Endothelial cell of umbilical vein (primary cell): Measurements from ENCODE around the gene SEC31A. TPM values are rescaled to one million over a fixed set of nuclear protein-coding genes. Genes with fewer than 3 reads are reported as not detected.
A peak's percentile ranks its signal among the peaks of the same experiment; 100 is the strongest.

Source experiments
- BruUV-seq: library from RNA; stranded (reverse); fragments of 400-500 nt; replicated peaks from 2 replicates; lab custom pipeline; 2021; lab: Mats Ljungman, UMichigan
- CTCF ChIA-PET: fragments of 300-600, 350-600 bp; sonication (Branson Sonifier 250); formaldehyde crosslinking; loops from one replicate; lab custom pipeline; 2021; ENCODE audit warnings: antibody characterized with exemption, inconsistent platforms; lab: Charles Lee
- POLR2A ChIA-PET: fragments of 300-600, 350-600 bp; sonication (Branson Sonifier 250); formaldehyde crosslinking; loops from one replicate; lab custom pipeline; 2021; ENCODE audit warnings: antibody characterized with exemption, inconsistent platforms; lab: Charles Lee
- DNase-seq: peaks from one replicate; pipeline ENCODE4 v3.0.0-alpha.2; 2011; ENCODE audit warnings: low read depth, low spot score
- FAIRE-seq: peaks from 2 replicates; lab custom pipeline; 2011; peaks lifted over from hg19 to GRCh38; lab: Jason Lieb, UNC
- H2AFZ ChIP-seq: 2 replicates; pipeline ENCODE4 v1.6.0; 2012; ENCODE audit warnings: low read depth, low read length, control low read depth, inconsistent platforms
- H3K27ac ChIP-seq: 2 replicates; pipeline ENCODE4 v1.5.1; 2011; ENCODE audit warnings: low read depth, mild to moderate bottlenecking, control low read depth, low read length, moderate library complexity; ENCODE audit not compliant: insufficient read depth
- H3K27me3 ChIP-seq, 2 experiments: 2 replicates each; pipeline versions ENCODE4 v1.6.0 to v1.6.1; 2011; ENCODE audit warnings: low read length in 2 of 2, mixed read lengths in 1 of 2; ENCODE audit not compliant: control insufficient read depth in 2 of 2, insufficient read depth in 2 of 2
- H3K36me3 ChIP-seq, 2 experiments: 2 replicates in 1 of 2; 3 replicates in 1 of 2; pipeline ENCODE4 v1.5.1; 2011; ENCODE audit warnings: low read length in 2 of 2, mild to moderate bottlenecking in 1 of 2, moderate library complexity in 1 of 2; ENCODE audit not compliant: control insufficient read depth in 2 of 2, insufficient read depth in 2 of 2; ENCODE audit errors: extremely low read depth in 1 of 2
- H3K4me1 ChIP-seq: 3 replicates; pipeline ENCODE4 v1.5.1; 2011; ENCODE audit warnings: mild to moderate bottlenecking, low read length; ENCODE audit not compliant: control insufficient read depth, insufficient read depth; ENCODE audit errors: extremely low read depth
- H3K4me2 ChIP-seq: 2 replicates; pipeline ENCODE4 v1.6.1; 2011; ENCODE audit warnings: low read length, control low read depth, mixed read lengths; ENCODE audit not compliant: insufficient read depth
- H3K4me3 ChIP-seq, 3 experiments: fragments of 200-600 bp in 1 of 3; sonication (generic), shearing (Covaris generic) in 1 of 3; replicated peaks in 1 of 3; 2 replicates each; pipeline ENCODE4 v1.5.1; 2011 to 2016; ENCODE audit warnings: control low read depth in 3 of 3, low read length in 3 of 3, mild to moderate bottlenecking in 2 of 3, inconsistent platforms in 1 of 3, low read depth in 1 of 3, moderate library complexity in 1 of 3; ENCODE audit not compliant: insufficient read depth in 1 of 3
- H3K79me2 ChIP-seq: 2 replicates; pipeline ENCODE4 v1.6.0; 2012; ENCODE audit warnings: low read length, inconsistent platforms; ENCODE audit not compliant: control insufficient read depth, insufficient read depth
- H3K9ac ChIP-seq: replicated peaks from 2 replicates; pipeline ENCODE3; 2011; ENCODE audit warnings: low read length, control low read depth; ENCODE audit not compliant: insufficient read depth; ENCODE audit errors: extremely low read depth
- H3K9me1 ChIP-seq: replicated peaks from 3 replicates; pipeline ENCODE4 v1.6.0; 2011; ENCODE audit warnings: mild to moderate bottlenecking, low read length; ENCODE audit not compliant: control insufficient read depth, insufficient read depth; ENCODE audit errors: extremely low read depth
- H3K9me3 ChIP-seq: replicated peaks from 2 replicates; pipeline ENCODE4 v1.5.1; 2012; ENCODE audit warnings: low read length, inconsistent platforms; ENCODE audit not compliant: control insufficient read depth, insufficient read depth
- H4K20me1 ChIP-seq: replicated peaks from 2 replicates; pipeline ENCODE3; 2011; ENCODE audit warnings: mild to moderate bottlenecking, low read length; ENCODE audit not compliant: control insufficient read depth, insufficient read depth; ENCODE audit errors: extremely low read depth
- EZH2 ChIP-seq: IDR thresholded peaks from 2 replicates; pipeline ENCODE4 v1.6.1; 2012; ENCODE audit warnings: borderline replicate concordance, low read depth, mild to moderate bottlenecking, moderate library complexity, low read length, inconsistent platforms; ENCODE audit not compliant: severe bottlenecking
- FOS ChIP-seq: IDR thresholded peaks from 2 replicates; pipeline ENCODE4 v1.6.1; 2011; ENCODE audit warnings: mild to moderate bottlenecking, low read length, moderate library complexity, borderline replicate concordance; ENCODE audit not compliant: insufficient read depth
- GATA2 ChIP-seq: IDR thresholded peaks from 2 replicates; pipeline ENCODE4 v1.7.0; 2011; ENCODE audit warnings: low read depth, mild to moderate bottlenecking, moderate library complexity, mixed read lengths, low read length; ENCODE audit not compliant: insufficient read length, insufficient read depth
- JUN ChIP-seq: IDR thresholded peaks from 2 replicates; pipeline ENCODE4 v1.6.1; 2011; ENCODE audit warnings: borderline replicate concordance, low read depth; ENCODE audit not compliant: insufficient read length, insufficient read depth
- MYC ChIP-seq: IDR thresholded peaks from one replicate; pipeline ENCODE4 v1.6.1; 2011; ENCODE audit warnings: mild to moderate bottlenecking, low read depth, low read length
- POLR2A ChIP-seq: IDR thresholded peaks from 2 replicates; pipeline ENCODE4 v1.6.1; 2012; ENCODE audit warnings: low read depth, mild to moderate bottlenecking, control low read depth, low read length
- POLR2AphosphoS5 ChIP-seq: IDR thresholded peaks from 2 replicates; pipeline ENCODE4 v1.6.1; 2012; ENCODE audit warnings: low read depth, mild to moderate bottlenecking, control low read depth, low read length, moderate library complexity; ENCODE audit not compliant: insufficient read depth
- dilution Hi-C: fragments of 300-500 bp; cut with MboI; formaldehyde crosslinking; loops from one replicate; pipeline ENCODE4 v1.15.0; 2019; ENCODE audit warnings: low sequenced_read_pairs; ENCODE audit not compliant: extremely low pct_ligation_motif_present
- intact Hi-C: fragments of 100-400 bp; cut with micrococcal nuclease; formaldehyde crosslinking; loops from one replicate; pipeline ENCODE4 v1.10.0; 2022
- polyA plus RNA-seq, 4 experiments: library from polyadenylated mRNA; depleted of rRNA in 3 of 4; stranded (reverse) in 3 of 4; unstranded in 1 of 4; fragments of >200 nt; gene quantifications; 2 replicates each; pipeline versions ENCODE4 v1.2.1 to v1.2.3, GENCODE V29; 2011 to 2012; ENCODE audit warnings: missing spikeins in 1 of 4
- total RNA-seq: library from RNA; stranded (reverse); gene quantifications from 2 replicates; pipeline ENCODE4 v1.2.3, GENCODE V29; 2021
- TF ChIP-seq, protein P1 (sequence below): IDR thresholded peaks from 2 replicates; pipeline ENCODE4 v1.6.1; 2011; ENCODE audit not compliant: insufficient read depth, insufficient read length
- TF ChIP-seq, protein P2 (sequence below), 2 donors: IDR thresholded peaks; 1 replicate in 1 of 2; 2 replicates in 1 of 2; pipeline ENCODE4 v1.5.1; 2011; ENCODE audit warnings: low read length in 2 of 2, mild to moderate bottlenecking in 2 of 2, moderate library complexity in 2 of 2, control low read depth in 1 of 2, inconsistent platforms in 1 of 2, low read depth in 1 of 2; ENCODE audit not compliant: insufficient read depth in 1 of 2; ENCODE audit errors: extremely low read depth in 1 of 2

The SEC31A gene
- total and polyA plus RNA-seq, 2 donors (not counting 3 experiments of a cell fraction or from before 2014, with no cell fraction given) = 226 to 301 TPM

DNA sequence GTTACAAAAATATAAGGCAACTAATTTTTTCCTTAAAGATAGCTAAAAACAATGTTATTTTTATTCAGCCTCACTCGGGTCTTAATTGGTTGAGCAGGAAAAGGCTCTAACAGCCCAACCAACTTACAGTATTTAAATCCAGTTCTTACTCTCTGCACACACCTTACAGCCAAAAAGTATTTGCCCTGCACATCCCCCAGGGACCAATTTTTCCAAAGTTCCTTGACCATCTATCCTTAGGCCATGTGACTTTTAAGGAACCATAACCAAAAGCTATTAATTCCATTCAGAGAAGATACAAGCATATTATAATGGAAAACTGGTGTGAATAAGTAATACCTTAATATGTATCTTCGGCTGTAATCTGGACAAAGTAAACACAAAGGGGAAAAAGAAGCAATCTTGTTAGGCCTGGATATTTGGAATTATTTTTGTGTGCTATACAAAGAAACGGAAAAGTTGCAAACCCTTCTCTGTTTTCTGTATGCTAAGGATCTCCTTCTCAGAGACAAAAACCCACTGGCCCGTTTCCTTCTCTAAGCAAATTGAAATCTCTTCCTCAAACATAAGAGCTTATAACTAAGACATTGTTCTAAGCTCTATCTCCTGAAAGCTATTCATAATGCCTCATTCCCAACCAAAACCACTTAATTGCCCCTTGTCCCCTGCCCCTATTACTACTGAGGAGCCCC is 8.6 kb upstream of the SEC31A start:
- peak overlapping the region; percentile 30 for H2AFZ ChIP-seq
- FAIRE-seq (no peak), DNase-seq (peak; percentile 45)
- no TSS peak for BruUV-seq
- peak overlapping the region; percentile 79 for H3K27ac ChIP-seq
- no peaks in the 10 kb centered on the region for H4K20me1 ChIP-seq
- H3K4me1 ChIP-seq = peaks cover 12% of the 10 kb centered on the region
- peaks cover 45% of the 10 kb centered on the region for H3K79me2 ChIP-seq
- H3K27me3 ChIP-seq = no peaks in the 10 kb centered on the region
- no peaks in the 10 kb centered on the region for H3K9me3 ChIP-seq
- H3K9me1 ChIP-seq = no peaks in the 10 kb centered on the region
- peak overlapping the region; percentile 71 to 92 (median 90) for H3K4me3 ChIP-seq
- POLR2A ChIA-PET = interaction anchor here (1.3 to 2.6 kb wide), 2 partner anchors 12 to 135 kb away, joined by 3 to 9 read pairs; partner anchors contain the start of gene COPS4
- peak overlapping the region; percentile 98 for H3K9ac ChIP-seq
- CTCF ChIA-PET = interaction anchor here (0.8 to 3.7 kb wide), 12 partner anchors 10 to 382 kb away, joined by 3 to 21 read pairs (median 5); partner anchors contain the start of genes COPS4 and SEC31A
- dilution Hi-C loops = no loop called here
- peak overlapping the region; percentile 98 for H3K4me2 ChIP-seq
- TF ChIP-seq, protein P1, sequence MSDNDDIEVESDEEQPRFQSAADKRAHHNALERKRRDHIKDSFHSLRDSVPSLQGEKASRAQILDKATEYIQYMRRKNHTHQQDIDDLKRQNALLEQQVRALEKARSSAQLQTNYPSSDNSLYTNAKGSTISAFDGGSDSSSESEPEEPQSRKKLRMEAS = no peak
- no peak for TF ChIP-seq JUN
- H3K36me3 ChIP-seq = peaks cover under 1 to 6% of the 10 kb centered on the region in 2 experiments
- intact Hi-C loops = loop anchor here (1.0 to 2.0 kb wide), 7 partner anchors 8 to 555 kb away; partner anchors contain the start of genes COQ2, HELQ and SEC31A

DNA sequence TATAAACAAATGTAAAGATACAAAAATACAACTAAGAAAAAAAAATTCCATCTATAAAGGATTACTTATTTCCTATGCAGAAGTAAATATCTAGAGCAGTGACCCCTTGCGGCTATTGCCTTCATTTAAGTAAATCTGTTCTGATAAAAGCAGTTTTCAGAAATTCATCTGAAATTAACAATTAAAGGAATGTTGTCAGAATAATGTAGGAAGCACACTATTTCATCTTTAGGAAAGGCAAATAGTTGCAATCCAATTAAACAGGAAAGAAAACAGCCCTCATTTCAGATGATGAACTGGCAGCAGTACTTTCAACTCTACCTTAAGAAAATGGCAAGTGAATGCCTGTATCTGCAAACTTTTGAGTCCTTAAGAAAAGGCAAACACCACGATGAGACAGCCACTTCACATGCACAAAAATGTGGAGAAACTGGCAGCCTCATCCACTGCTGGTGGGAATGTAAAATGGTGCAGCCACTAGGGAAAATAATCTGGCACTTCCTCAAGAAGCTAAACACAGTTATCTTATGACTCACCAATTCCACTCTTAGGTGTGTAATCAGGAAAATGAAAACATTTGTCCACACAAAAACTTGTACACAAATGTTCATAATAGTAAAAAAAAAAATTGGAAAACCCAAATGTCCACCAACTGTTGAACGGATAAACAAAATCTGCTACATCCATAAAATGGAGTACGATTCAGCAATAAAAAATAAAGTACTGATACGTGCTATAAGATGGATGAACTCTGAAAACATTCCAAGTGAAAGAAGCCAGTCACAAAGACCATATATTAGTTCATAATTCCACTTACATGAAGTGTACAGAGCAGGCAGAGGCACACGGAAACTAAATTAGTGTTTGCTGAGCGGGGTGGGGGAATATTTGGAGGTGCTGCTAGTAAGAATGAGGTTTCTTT is 7.6 kb upstream of the SEC31A start:
- Histone ChIP-seq H3K9me1 (no peaks in the 10 kb centered on the region), H3K4me1 (peaks cover 12% of the 10 kb centered on the region), H3K27ac (peak overlapping the region; percentile 79), H3K36me3 (peaks cover 7 to 13% of the 10 kb centered on the region in 2 experiments), H3K79me2 (peaks cover 50% of the 10 kb centered on the region), H3K27me3 (no peaks in the 10 kb centered on the region), H3K4me3 (peak overlapping the region; percentile 71 to 92 (median 90)), H4K20me1 (no peaks in the 10 kb centered on the region), H3K9ac (peak overlapping the region; percentile 98), H2AFZ (no peak overlapping the region), H3K4me2 (peak overlapping the region; percentile 98), H3K9me3 (no peaks in the 10 kb centered on the region)
- CTCF ChIA-PET = interaction anchor here (0.7 to 3.7 kb wide), 10 partner anchors 10 to 383 kb away, joined by 3 to 21 read pairs (median 4); partner anchors contain the start of gene COPS4
- intact Hi-C loops = loop anchor here (1.0 to 2.0 kb wide), 3 partner anchors 436 to 556 kb away; partner anchors contain the start of gene HELQ
- FAIRE-seq = peak; percentile 73
- POLR2A ChIA-PET = interaction anchor here (2.6 kb wide), 1 partner anchor 136 kb away, joined by 9 read pairs; the partner anchor contains the start of gene COPS4
- no TSS peak for BruUV-seq
- TF ChIP-seq FOS (peak; percentile 76), GATA2 (no peak), POLR2A (no peak), MYC (no peak), POLR2AphosphoS5 (no peak), JUN (peak; percentile 90), EZH2 (no peak)
- TF ChIP-seq, protein P2, sequence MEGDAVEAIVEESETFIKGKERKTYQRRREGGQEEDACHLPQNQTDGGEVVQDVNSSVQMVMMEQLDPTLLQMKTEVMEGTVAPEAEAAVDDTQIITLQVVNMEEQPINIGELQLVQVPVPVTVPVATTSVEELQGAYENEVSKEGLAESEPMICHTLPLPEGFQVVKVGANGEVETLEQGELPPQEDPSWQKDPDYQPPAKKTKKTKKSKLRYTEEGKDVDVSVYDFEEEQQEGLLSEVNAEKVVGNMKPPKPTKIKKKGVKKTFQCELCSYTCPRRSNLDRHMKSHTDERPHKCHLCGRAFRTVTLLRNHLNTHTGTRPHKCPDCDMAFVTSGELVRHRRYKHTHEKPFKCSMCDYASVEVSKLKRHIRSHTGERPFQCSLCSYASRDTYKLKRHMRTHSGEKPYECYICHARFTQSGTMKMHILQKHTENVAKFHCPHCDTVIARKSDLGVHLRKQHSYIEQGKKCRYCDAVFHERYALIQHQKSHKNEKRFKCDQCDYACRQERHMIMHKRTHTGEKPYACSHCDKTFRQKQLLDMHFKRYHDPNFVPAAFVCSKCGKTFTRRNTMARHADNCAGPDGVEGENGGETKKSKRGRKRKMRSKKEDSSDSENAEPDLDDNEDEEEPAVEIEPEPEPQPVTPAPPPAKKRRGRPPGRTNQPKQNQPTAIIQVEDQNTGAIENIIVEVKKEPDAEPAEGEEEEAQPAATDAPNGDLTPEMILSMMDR (IDR thresholded peaks at IDR 0.05; ENCODE audit: extremely low read depth in 1 of 2, insufficient read depth in 1 of 2, low read depth in 1 of 2, low read length in 2 of 2) = peak in 1 of 2 donors; percentile 12
- TF ChIP-seq, protein P1 = no peak
- DNase-seq = peak; percentile 83
- dilution Hi-C loops = no loop called here
